ENCODE results near the gene NUDT4.

- no peak for TF ChIP-seq CTCF (conservative IDR thresholded peaks at IDR 0.05; ENCODE audit: low read length)
- TF ChIP-seq EZH2phosphoT487 (IDR thresholded peaks at IDR 0.05; ENCODE audit: borderline replicate concordance, low read depth, low read length): no peak
Measured at GRCh38 chr12:93336291-93336741, 41.4 kb upstream of the NUDT4 start.
